Measurements from ENCODE around the gene BRME1. TPM values are rescaled to one million over a fixed set of nuclear protein-coding genes. Genes with fewer than 3 reads are reported as not detected.

The BRME1 gene
- total and polyA plus RNA-seq, 2 of the 13 experiments (the other 11 are each of a cell fraction or from before 2014, with no cell fraction given), result 0.74 to 1.5 TPM

GRCh38 chr19:13850910-13851733, 54.8 kb downstream of the BRME1 start (continued):
- TF ChIP-seq PLSCR1 (CRISPR knock-in tag; IDR thresholded peaks at IDR 0.05; ENCODE audit: borderline replicate concordance) (no peak), SNRNP70 (IDR thresholded peaks at IDR 0.05; ENCODE audit: low read depth, low read length) (no peak), ZNF136 (CRISPR knock-in tag; IDR thresholded peaks at IDR 0.05; ENCODE audit: low read depth) (no peak), ZNF331 (CRISPR knock-in tag; IDR thresholded peaks at IDR 0.05) (no peak), AHR (CRISPR knock-in tag; IDR thresholded peaks at IDR 0.05) (no peak), SP140L (CRISPR knock-in tag; IDR thresholded peaks at IDR 0.05; ENCODE audit: borderline replicate concordance) (no peak), ZNF337 (CRISPR knock-in tag; IDR thresholded peaks at IDR 0.05; ENCODE audit: borderline replicate concordance, low read depth) (no peak), SRSF4 (IDR thresholded peaks at IDR 0.05; ENCODE audit: low read depth, low read length, poor library complexity, severe bottlenecking) (no peak), KMT2A (CRISPR knock-in tag; IDR thresholded peaks at IDR 0.05) (no peak), ZNF784 (CRISPR knock-in tag; IDR thresholded peaks at IDR 0.05; ENCODE audit: borderline replicate concordance) (no peak), ZNF414 (CRISPR knock-in tag; IDR thresholded peaks at IDR 0.05) (no peak), AGO2 (optimal IDR thresholded peaks at IDR 0.05; ENCODE audit: low read depth, low read length) (peak; percentile 56), CAMTA2 (CRISPR knock-in tag; IDR thresholded peaks at IDR 0.05; ENCODE audit: borderline replicate concordance) (no peak), ZNF552 (CRISPR knock-in tag; IDR thresholded peaks at IDR 0.05; ENCODE audit: borderline replicate concordance) (no peak), NFAT5 (CRISPR knock-in tag; IDR thresholded peaks at IDR 0.05) (0 out of 2 replicates have a peak, but pooled peaks have one; percentile 14), ZKSCAN8 (CRISPR knock-in tag; IDR thresholded peaks at IDR 0.05; ENCODE audit: borderline replicate concordance) (no peak; the same call in 1 of the 2 replicates), ZSCAN22 (CRISPR knock-in tag; IDR thresholded peaks at IDR 0.05) (no peak), ZMAT3 (CRISPR knock-in tag; conservative IDR thresholded peaks at IDR 0.05) (no peak), NAIF1 (CRISPR knock-in tag; IDR thresholded peaks at IDR 0.05; ENCODE audit: borderline replicate concordance) (no peak), SKI (IDR thresholded peaks at IDR 0.05; ENCODE audit: partially characterized antibody) (peak; percentile 13), HOXA5 (CRISPR knock-in tag; IDR thresholded peaks at IDR 0.05) (no peak), ELF3 (CRISPR knock-in tag; IDR thresholded peaks at IDR 0.05) (peak; percentile 3; the same call in 1 of the 2 replicates)
